CD4-positive, alpha-beta T cell treated with Interleukin-17A for 4 hours (primary cell): ENCODE results near the gene SRP19.
A peak's percentile ranks its signal among the peaks of the same experiment; 100 is the strongest.
"Not testable (repeated sequence)": the region's sequence is repeated elsewhere in the genome, so short reads cannot be mapped to it uniquely, and the experiment has no call there.

Experiments
- DNase-seq: peaks from one replicate; pipeline ENCODE4 v3.0.0-alpha.2; 2020; ENCODE audit warnings: mixed read lengths

Gene SRP19

GRCh38 chr5:112860929-112861637, at the start of gene SRP19:
Gene SRP19, plus strand, starts transcription at chr5:112861287. Its CDS starts 90 bp downstream, at chr5:112861377.
- peak; percentile 92 for DNase-seq

DNA sequence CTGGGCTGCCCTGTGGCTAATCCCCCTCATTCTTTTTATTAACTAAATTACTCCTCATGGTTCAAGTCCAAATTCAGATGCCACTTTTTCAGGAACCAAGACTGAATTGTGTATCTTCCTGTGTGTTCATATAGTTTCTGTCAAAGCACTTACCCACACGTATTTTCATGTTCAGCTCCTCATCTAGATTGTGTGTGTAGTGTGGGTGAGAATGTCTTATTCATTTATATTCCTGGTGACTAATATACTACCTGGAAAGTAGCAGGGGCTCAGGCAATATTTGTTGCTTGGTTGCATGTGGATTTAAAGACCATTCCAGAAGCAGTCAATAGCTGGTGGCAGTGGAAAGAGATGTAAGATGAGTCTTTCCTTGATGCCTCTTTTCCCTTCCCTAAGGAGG, 48.5 kb upstream of the SRP19 start:
- DNase-seq, result no peak

DNA sequence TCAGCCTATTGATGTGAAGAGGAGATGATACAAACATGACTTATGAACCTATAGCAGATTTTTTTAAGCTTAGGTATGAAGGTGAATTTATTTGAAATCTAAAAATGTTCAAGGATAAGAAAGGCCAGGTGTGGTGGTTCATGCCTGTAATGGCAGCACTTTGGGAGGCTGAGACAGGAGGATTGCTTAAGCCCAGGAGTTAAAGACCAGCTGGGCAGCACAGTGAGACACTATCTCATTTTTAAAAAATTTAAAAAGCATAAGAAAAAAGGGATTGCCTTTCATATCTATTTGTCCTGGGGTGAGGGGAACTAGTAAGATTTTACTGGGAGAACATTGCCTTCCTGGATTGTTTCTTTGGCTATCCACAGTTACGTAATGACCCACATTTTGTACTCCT, 40.8 kb upstream of the SRP19 start:
- DNase-seq, result no peak

- DNase-seq, result no peak
Observed at GRCh38 chr5:112822456-112822855, 38.6 kb upstream of the SRP19 start.

GRCh38 chr5:112823181-112823580, 37.9 kb upstream of the SRP19 start:
- no peak for DNase-seq

DNA sequence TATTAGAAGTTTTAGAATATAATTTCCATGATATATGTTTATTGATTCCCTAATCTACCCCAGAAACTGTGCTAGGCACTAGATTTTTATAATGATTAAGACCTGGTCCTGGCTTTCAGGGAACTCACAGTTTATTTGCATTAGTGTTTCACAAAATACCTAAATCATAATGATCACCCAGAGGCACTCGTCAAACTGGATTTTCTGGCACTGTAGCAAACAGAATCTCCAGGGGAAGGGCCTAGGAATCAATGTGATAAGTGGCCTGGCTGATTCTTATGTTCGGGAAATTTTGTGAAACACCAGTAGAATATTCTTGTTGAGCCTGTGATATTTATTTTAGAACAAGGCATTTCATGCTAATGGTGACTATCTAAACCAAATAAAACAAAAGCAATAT, 37.4 kb upstream of the SRP19 start:
- no peak for DNase-seq

DNA sequence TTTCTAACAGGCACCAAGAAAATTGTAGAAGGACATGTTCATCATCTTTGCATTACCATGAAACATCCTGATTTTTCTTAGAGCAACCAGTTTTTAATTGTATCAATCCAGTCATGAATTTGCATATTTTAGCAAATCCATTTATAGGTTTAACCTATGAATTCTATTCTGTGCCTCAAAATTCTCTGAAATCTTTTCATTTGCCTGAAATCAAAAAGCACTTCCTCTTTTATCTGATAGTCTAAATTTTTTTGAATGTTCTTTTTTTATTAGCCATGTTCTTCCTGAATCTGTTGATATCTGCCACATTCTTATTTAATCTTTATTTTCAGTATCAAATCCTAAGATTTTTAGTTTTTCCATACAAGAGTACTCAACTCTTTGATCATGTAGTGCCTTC, 36.9 kb upstream of the SRP19 start:
- no peak for DNase-seq

DNA sequence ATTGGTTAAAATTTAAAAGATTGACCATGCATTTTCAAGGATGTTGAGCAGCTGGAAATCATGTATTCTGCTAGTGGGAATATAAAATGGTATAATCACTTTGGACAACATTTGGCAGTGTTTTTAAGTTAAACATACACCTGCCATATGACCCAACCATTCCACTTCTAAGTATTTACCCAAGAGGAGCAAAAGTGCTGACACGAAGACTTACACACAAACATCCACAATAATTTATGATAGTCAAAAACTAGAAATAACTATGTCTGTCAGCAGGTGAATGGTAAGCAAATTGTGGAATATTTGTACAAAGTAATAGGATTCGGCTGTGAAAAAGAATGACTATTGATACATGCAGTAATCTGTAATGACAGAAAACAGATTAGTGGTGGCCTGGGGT, 30.7 kb upstream of the SRP19 start:
- no peak for DNase-seq

DNA sequence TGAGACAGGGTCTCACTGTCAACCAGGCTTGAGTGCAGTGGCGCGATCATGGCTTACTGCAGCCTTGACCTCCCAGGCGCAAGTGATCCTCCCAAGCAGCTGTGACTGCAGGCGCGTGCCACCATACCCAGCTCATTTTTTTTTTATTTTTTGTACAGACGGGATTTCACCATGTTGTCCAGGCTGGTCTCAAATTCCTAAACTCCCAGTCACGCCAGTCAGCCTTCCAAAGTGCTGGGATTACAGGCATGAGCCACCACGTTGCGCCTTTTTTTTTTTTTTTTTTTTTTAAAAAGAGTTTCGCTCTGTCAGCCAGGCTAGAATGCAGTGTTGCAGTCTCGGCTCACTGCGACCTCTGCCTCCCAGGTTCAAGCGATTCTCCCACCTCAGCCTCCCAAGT, 27.1 kb upstream of the SRP19 start:
- DNase-seq, result no peak

- no peak for DNase-seq
Observed at GRCh38 chr5:112844489-112844888, 16.6 kb upstream of the SRP19 start.

DNA sequence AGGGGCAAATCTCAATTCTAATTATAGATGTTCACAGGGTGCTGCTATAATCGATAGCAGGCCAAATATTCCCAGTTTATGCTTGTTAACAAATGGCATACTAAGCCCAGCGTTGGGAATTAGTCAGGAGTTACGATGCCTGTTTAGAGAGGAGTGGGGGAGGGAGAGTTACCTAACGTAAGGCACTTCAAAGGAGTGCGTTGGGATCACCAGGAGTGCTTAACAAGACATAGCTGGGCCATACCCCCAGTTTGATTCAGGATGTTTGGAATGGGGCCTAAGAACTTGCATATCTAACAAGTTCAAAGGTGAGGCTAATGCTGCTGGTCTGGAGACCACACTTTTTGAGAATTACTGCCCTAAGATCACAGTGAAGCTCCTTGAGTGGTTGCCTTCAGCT, 14.5 kb upstream of the SRP19 start:
- no peak for DNase-seq

DNA sequence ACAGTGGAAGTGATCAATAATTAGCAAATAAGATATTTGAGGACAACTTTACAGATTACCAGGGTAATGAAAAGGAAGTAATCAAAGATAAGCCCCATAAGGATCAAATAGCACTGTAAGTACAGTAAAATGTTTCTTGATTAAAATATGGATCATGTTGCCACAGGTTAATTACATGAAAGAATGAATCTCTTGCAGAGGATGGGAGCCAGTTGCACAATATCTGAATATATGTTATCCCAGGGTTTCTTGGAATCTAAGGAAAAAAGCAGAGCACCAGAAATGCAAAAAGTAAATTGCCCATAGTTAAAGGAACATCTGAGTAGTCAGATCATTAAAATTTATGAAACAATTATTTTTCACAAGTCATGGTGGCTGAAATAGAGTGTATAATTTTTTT, 13.8 kb upstream of the SRP19 start:
- no peak for DNase-seq

- peak; percentile 13 for DNase-seq
Observed at GRCh38 chr5:112848116-112848811, 12.8 kb upstream of the SRP19 start.

GRCh38 chr5:112849912-112850311, 11.2 kb upstream of the SRP19 start:
- DNase-seq, result no peak

GRCh38 chr5:112854651-112855050, 6.4 kb upstream of the SRP19 start:
- no peak for DNase-seq

GRCh38 chr5:112857866-112858265, 3.2 kb upstream of the SRP19 start:
- DNase-seq, result no peak

GRCh38 chr5:112860571-112860928, 537 bp upstream of the SRP19 start:
- not testable (repeated sequence) for DNase-seq

DNA sequence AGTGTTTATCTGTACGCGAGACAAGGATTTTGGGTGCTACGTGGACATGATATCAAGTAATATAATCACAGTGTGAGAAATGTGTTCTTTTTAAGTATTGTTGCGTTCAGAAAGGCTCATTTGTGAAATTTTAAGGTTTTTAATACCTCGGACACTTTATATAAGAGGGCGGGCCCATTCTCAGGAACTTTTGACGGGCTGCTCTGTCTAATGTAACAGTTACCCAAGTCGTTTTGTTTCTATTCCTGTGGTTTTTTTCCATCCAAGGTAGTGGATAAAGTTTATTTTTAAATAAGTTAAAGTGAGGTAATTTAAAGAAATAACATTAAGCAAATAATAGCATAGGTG, 525 bp downstream of the SRP19 start:
- DNase-seq, result no peak

DNA sequence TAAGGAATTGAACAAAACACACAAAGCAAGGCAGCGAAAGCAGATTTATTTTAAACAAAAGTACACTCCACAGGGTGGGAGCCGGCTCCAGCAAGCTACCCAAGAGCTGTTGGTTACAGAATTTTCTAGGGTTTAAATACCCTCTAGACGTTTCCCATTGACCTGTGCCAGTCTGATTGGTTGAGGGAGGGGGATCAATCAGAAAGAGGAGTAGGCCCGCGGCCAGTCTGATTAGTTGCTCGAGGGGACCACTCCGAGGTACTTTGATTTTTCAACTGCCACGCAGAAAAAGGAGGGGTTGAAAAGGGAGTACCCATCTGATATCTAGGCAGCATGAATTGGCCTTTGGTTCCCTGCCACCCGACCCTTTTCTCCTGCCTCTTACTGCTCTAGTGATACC, 998 bp downstream of the SRP19 start:
- DNase-seq, result no peak

- no peak for DNase-seq
Observed at GRCh38 chr5:112863549-112863948, 2.5 kb downstream of the SRP19 start.

- no peak for DNase-seq
Observed at GRCh38 chr5:112865128-112865527, 4.0 kb downstream of the SRP19 start.

GRCh38 chr5:112866739-112867138, 5.7 kb downstream of the SRP19 start:
- DNase-seq, result no peak

DNA sequence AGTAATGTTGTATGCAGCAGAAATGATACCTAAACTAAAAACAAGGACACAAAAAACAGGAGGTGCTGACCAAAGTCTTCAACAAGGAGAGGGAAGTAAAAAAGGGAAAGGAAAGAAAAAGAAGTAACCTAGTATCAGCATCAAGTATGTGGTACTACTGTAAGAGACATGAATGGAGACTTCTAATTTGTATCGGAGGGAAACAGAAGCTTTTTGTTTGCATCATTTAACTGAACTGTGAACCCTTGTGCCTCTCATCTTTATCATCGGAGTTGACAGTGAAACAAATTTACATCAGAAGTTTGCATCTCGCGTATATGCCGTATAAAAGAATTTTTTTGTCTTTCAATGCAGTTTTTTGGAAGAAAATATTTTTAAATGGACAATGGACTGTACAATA, 6.3 kb downstream of the SRP19 start:
- no peak for DNase-seq

DNA sequence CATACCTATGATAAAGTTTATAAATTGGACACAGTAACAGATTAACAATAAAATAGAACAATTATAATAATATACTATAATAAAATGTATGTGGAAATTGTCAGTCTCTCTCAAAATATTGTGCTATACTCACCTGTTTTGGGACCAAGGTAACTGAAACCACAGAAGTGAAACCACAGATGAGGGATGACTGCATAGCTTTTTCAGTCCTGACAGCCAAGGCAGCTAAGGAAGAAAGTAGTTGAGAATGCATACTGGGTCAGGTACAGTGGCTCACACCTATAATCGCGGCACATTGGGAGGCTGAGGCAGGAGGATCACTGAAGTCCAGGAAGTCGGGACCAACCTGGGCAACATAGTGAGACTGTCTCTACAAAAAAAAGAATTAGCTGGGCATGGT, 8.9 kb downstream of the SRP19 start:
- peak; percentile 9 for DNase-seq

GRCh38 chr5:112870966-112871365, 9.9 kb downstream of the SRP19 start:
- no peak for DNase-seq
